ENCODE measurements around the gene BFSP1.

GRCh38 chr20:17469246-17470030 is 61.7 kb downstream of the BFSP1 start:
- TF ChIP-seq CTCF (IDR thresholded peaks at IDR 0.05) (no peak), EP300 (IDR thresholded peaks at IDR 0.05) (no peak), POLR2A (IDR thresholded peaks at IDR 0.05) (no peak)
